ENCODE results near the gene PLBD1. TPM values are rescaled to one million over a fixed set of nuclear protein-coding genes. Genes with fewer than 3 reads are reported as not detected.

The PLBD1 gene
- total RNA-seq, 2 experiments from 2014 or later, result 0.54 to 0.61 TPM

DNA sequence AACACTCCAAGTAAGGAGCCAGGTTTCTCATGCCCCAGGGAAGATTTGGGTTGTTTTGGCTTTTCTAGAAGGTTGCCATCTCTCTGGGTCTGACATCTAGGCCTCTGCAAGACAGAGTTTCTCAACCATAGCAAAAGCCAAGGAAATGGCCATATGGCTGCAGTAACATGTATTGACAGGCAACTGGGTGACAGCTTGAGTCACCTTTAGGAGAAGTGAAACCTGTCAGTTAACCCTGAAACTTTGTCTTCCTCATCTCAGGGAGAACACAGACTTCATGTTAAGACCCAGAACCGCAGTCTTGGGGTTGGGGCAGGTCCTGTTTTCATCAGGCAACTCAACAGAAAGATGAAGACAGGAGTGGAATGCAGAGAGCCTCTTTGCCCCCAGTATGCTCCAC, 46.0 kb upstream of the PLBD1 start:
- Histone ChIP-seq H3K4me2 (ENCODE audit: low read length) (peak overlapping the region; percentile 85), H3K27ac (ENCODE audit: low read depth, low read length, poor library complexity, severe bottlenecking) (peak overlapping the region; percentile 99)
- intact Hi-C loops (cut with micrococcal nuclease; ENCODE audit: unreplicated experiment), result loop anchor here (1.0 to 10.0 kb wide), 7 partner anchors 36 to 1889 kb away; partner anchors contain the start of gene ARHGDIB

DNA sequence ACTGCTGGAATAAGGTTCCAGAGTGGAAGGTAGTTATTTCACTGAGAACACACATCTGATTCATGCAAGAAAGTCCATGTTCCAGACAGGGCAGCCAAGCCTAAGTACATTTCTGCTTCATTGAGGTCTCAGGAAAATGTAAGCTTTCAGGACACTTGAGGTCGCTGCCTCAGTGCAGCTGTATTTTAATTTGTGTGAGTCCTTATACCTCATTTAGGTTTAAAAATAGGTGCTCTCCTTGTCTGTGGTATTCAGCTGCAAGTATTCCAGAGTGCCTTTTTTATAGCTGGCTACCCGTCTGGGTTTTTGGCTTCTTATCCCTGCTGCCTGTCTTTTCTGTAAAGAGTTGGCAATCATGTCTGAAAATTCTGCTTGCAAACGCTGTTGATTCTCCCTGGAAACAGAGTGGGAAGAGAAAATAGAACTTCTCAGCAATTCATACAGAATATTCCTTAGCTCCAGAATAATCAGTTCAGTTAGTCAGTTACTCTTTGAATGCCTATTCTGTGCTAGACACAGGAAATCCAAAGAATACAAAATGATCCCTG, 45.3 kb upstream of the PLBD1 start:
- peak overlapping the region; percentile 85 for H3K4me2 ChIP-seq (ENCODE audit: low read length)
- BruUV-seq (replicated peaks), result no TSS peak
- H3K9me2 ChIP-seq (ENCODE audit: insufficient read depth, low read length), result no peaks in the 10 kb centered on the region
- H3K4me3 ChIP-seq (ENCODE audit: low read depth, low read length, poor library complexity, severe bottlenecking), result peak overlapping the region; percentile 21
- peaks cover 40% of the 10 kb centered on the region for H3K9me3 ChIP-seq (ENCODE audit: low read length)
- CTCF ChIA-PET (ENCODE audit: unreplicated experiment), result interaction anchor here (0.7 to 1.7 kb wide), 5 partner anchors 13 to 156 kb away, joined by 3 to 5 read pairs (median 3); no protein-coding TSS in a partner anchor
- H2AFZ ChIP-seq (ENCODE audit: low read length), result peak overlapping the region; percentile 71; the same call in 1 of the 2 replicates
- no peaks in the 10 kb centered on the region for H4K20me1 ChIP-seq (ENCODE audit: insufficient read depth, low read length)
- no peaks in the 10 kb centered on the region for H3K79me2 ChIP-seq (ENCODE audit: insufficient read depth, low read depth, low read length)
- DNase-seq (ENCODE audit: low spot score), result peak; percentile 52
- peaks cover 56% of the 10 kb centered on the region for H3K4me1 ChIP-seq (ENCODE audit: insufficient read depth, low read length, poor library complexity, severe bottlenecking)
- POLR2A ChIA-PET, result interaction anchor here (0.6 to 4.6 kb wide), 20 partner anchors 9 to 361 kb away, joined by 3 to 28 read pairs (median 5); a partner anchor contains a TSS
- intact Hi-C loops (cut with micrococcal nuclease; ENCODE audit: unreplicated experiment), result loop anchor here (1.0 to 10.0 kb wide), 7 partner anchors 36 to 1888 kb away; partner anchors contain the start of gene ARHGDIB
- peak overlapping the region; percentile 99 for H3K27ac ChIP-seq (ENCODE audit: low read depth, low read length, poor library complexity, severe bottlenecking)
- no peak for TF ChIP-seq EZH2phosphoT487 (IDR thresholded peaks at IDR 0.05; ENCODE audit: borderline replicate concordance, low read depth, low read length)
- TF ChIP-seq, protein P1, sequence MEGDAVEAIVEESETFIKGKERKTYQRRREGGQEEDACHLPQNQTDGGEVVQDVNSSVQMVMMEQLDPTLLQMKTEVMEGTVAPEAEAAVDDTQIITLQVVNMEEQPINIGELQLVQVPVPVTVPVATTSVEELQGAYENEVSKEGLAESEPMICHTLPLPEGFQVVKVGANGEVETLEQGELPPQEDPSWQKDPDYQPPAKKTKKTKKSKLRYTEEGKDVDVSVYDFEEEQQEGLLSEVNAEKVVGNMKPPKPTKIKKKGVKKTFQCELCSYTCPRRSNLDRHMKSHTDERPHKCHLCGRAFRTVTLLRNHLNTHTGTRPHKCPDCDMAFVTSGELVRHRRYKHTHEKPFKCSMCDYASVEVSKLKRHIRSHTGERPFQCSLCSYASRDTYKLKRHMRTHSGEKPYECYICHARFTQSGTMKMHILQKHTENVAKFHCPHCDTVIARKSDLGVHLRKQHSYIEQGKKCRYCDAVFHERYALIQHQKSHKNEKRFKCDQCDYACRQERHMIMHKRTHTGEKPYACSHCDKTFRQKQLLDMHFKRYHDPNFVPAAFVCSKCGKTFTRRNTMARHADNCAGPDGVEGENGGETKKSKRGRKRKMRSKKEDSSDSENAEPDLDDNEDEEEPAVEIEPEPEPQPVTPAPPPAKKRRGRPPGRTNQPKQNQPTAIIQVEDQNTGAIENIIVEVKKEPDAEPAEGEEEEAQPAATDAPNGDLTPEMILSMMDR (conservative IDR thresholded peaks at IDR 0.05; ENCODE audit: low read length), result peak; percentile 25; the same call in 1 of the 2 replicates
- H3K36me3 ChIP-seq (ENCODE audit: insufficient read depth, low read length), result peaks cover 29% of the 10 kb centered on the region

More for the DNA sequence above, 46.0 kb upstream of the PLBD1 start:
- BruUV-seq (replicated peaks), result no TSS peak
- Histone ChIP-seq H3K79me2 (ENCODE audit: insufficient read depth, low read depth, low read length) (no peaks in the 10 kb centered on the region), H3K36me3 (ENCODE audit: insufficient read depth, low read length) (peaks cover 29% of the 10 kb centered on the region), H2AFZ (ENCODE audit: low read length) (peak overlapping the region; percentile 71; the same call in 1 of the 2 replicates), H3K9me3 (ENCODE audit: low read length) (peaks cover 33% of the 10 kb centered on the region), H3K9me2 (ENCODE audit: insufficient read depth, low read length) (no peaks in the 10 kb centered on the region), H3K4me1 (ENCODE audit: insufficient read depth, low read length, poor library complexity, severe bottlenecking) (peaks cover 59% of the 10 kb centered on the region), H4K20me1 (ENCODE audit: insufficient read depth, low read length) (no peaks in the 10 kb centered on the region), H3K4me3 (ENCODE audit: low read depth, low read length, poor library complexity, severe bottlenecking) (peak overlapping the region; percentile 59)
- ChIA-PET POLR2A (interaction anchor here (0.6 to 4.6 kb wide), 15 partner anchors 8 to 361 kb away, joined by 3 to 28 read pairs (median 5); a partner anchor contains a TSS), CTCF (ENCODE audit: unreplicated experiment) (interaction anchor here (0.7 to 1.7 kb wide), 4 partner anchors 14 to 155 kb away, joined by 3 to 5 read pairs (median 4); no protein-coding TSS in a partner anchor)
- TF ChIP-seq, protein P1 (conservative IDR thresholded peaks at IDR 0.05; ENCODE audit: low read length), result no peak
- no peak for TF ChIP-seq EZH2phosphoT487 (IDR thresholded peaks at IDR 0.05; ENCODE audit: borderline replicate concordance, low read depth, low read length)
- peak; percentile 97 for DNase-seq (ENCODE audit: low spot score)
